Measurements from ENCODE around the gene LRMDA. TPM values are rescaled to one million over a fixed set of nuclear protein-coding genes. Genes with fewer than 3 reads are reported as not detected.

LRMDA gene
- total RNA-seq, 2 experiments from 2014 or later = not detected

DNA sequence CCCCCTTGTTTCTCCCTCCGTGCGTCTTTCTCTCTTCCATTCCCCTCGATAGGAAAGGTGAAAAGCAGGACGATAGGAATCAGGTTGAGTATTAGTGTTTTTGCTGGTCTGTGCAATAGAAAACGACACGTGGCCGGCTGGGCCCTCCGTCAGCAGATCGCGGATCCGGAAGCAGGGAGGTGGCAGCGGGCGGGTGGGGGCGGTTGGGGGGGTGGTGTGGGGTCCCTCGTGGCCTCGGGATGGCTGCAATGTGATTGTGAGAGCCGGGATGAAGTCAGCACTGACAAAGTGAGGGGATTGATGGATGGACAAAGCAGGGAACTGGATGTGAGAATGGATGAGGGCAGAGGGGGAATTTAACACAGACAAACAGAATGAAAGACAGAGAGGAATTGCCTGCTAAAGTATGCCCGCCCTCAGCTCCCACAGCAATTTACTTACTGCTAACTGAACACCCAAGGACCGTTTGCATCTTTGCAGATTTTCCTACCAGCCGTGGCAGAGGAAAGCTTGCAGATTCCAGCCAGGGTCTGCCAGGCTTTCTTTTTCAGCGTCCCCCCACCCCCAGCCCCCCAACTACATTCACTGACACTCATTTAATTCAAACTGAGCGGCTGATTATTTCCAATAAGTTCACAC lies 280.9 kb downstream of the LRMDA start:
- no peak overlapping the region for H2AFZ ChIP-seq (ENCODE audit: low read length)

DNA sequence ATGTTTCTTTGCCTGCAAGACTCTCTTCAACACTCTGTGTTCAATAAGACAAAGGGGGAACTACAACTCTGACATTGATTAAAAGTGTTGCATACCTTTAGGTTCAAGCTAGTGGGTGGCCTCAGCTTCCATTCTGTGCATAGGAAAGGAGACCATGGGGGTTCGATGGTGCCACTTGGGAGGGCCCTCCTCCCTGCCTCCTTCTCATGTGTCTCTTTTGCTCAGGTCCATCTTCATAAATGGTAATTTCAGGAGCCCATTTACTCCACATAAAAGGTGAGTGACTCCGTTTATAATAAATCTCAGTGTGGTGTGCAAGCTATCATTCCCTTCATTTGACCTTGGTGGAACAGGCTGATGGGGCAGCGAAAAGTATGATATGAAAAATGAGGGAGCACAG lies 285.1 kb downstream of the LRMDA start:
- TF ChIP-seq, protein P1, sequence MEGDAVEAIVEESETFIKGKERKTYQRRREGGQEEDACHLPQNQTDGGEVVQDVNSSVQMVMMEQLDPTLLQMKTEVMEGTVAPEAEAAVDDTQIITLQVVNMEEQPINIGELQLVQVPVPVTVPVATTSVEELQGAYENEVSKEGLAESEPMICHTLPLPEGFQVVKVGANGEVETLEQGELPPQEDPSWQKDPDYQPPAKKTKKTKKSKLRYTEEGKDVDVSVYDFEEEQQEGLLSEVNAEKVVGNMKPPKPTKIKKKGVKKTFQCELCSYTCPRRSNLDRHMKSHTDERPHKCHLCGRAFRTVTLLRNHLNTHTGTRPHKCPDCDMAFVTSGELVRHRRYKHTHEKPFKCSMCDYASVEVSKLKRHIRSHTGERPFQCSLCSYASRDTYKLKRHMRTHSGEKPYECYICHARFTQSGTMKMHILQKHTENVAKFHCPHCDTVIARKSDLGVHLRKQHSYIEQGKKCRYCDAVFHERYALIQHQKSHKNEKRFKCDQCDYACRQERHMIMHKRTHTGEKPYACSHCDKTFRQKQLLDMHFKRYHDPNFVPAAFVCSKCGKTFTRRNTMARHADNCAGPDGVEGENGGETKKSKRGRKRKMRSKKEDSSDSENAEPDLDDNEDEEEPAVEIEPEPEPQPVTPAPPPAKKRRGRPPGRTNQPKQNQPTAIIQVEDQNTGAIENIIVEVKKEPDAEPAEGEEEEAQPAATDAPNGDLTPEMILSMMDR (conservative IDR thresholded peaks at IDR 0.05; ENCODE audit: low read length) = no peak
- no peak for TF ChIP-seq EZH2phosphoT487 (IDR thresholded peaks at IDR 0.05; ENCODE audit: borderline replicate concordance, low read depth, low read length)

More for the DNA sequence above, 280.9 kb downstream of the LRMDA start:
- H3K4me1 ChIP-seq (ENCODE audit: insufficient read depth, low read length, poor library complexity, severe bottlenecking) = no peaks in the 10 kb centered on the region
- H3K4me2 ChIP-seq (ENCODE audit: low read length) = no peak overlapping the region
- CTCF ChIA-PET (ENCODE audit: unreplicated experiment) = no interaction called here
- H3K9me2 ChIP-seq (ENCODE audit: insufficient read depth, low read length) = no peaks in the 10 kb centered on the region
- POLR2A ChIA-PET = interaction anchor here (1.3 kb wide), 1 partner anchor 34 kb away, joined by 3 read pairs; no protein-coding TSS in a partner anchor
- H3K36me3 ChIP-seq (ENCODE audit: insufficient read depth, low read length) = no peaks in the 10 kb centered on the region
- BruUV-seq (replicated peaks) = no TSS peak
- DNase-seq (ENCODE audit: low spot score) = no peak
- no peak overlapping the region for H3K4me3 ChIP-seq (ENCODE audit: low read depth, low read length, poor library complexity, severe bottlenecking)
- no peak overlapping the region for H3K27ac ChIP-seq (ENCODE audit: low read depth, low read length, poor library complexity, severe bottlenecking)
- intact Hi-C loops (cut with micrococcal nuclease; ENCODE audit: unreplicated experiment) = no loop called here
- no peaks in the 10 kb centered on the region for H4K20me1 ChIP-seq (ENCODE audit: insufficient read depth, low read length)
- no peak for TF ChIP-seq EZH2phosphoT487 (IDR thresholded peaks at IDR 0.05; ENCODE audit: borderline replicate concordance, low read depth, low read length)
- TF ChIP-seq, protein P1 (conservative IDR thresholded peaks at IDR 0.05; ENCODE audit: low read length) = no peak
- no peaks in the 10 kb centered on the region for H3K9me3 ChIP-seq (ENCODE audit: low read length)
- H3K79me2 ChIP-seq (ENCODE audit: insufficient read depth, low read depth, low read length) = no peaks in the 10 kb centered on the region

More for the DNA sequence above, 285.1 kb downstream of the LRMDA start:
- Histone ChIP-seq H2AFZ (ENCODE audit: low read length) (no peak overlapping the region), H3K9me2 (ENCODE audit: insufficient read depth, low read length) (no peaks in the 10 kb centered on the region), H3K79me2 (ENCODE audit: insufficient read depth, low read depth, low read length) (no peaks in the 10 kb centered on the region), H3K4me3 (ENCODE audit: low read depth, low read length, poor library complexity, severe bottlenecking) (no peak overlapping the region), H4K20me1 (ENCODE audit: insufficient read depth, low read length) (no peaks in the 10 kb centered on the region), H3K9me3 (ENCODE audit: low read length) (no peaks in the 10 kb centered on the region), H3K36me3 (ENCODE audit: insufficient read depth, low read length) (no peaks in the 10 kb centered on the region), H3K4me2 (ENCODE audit: low read length) (no peak overlapping the region), H3K4me1 (ENCODE audit: insufficient read depth, low read length, poor library complexity, severe bottlenecking) (no peaks in the 10 kb centered on the region), H3K27ac (ENCODE audit: low read depth, low read length, poor library complexity, severe bottlenecking) (no peak overlapping the region)
- ChIA-PET POLR2A (interaction anchor here (0.7 kb wide), 1 partner anchor 176 kb away, joined by 3 read pairs; no protein-coding TSS in a partner anchor), CTCF (ENCODE audit: unreplicated experiment) (no interaction called here)
- DNase-seq (ENCODE audit: low spot score) = no peak
- BruUV-seq (replicated peaks) = no TSS peak
- intact Hi-C loops (cut with micrococcal nuclease; ENCODE audit: unreplicated experiment) = no loop called here

All from OCI-LY7 (cell line).